Measurements from ENCODE around the gene AEBP2. TPM values are rescaled to one million over a fixed set of nuclear protein-coding genes. Genes with fewer than 3 reads are reported as not detected.

The AEBP2 gene
- polyA plus RNA-seq, 1 donor (not counting 4 experiments of a cell fraction or from before 2014, with no cell fraction given), result 19.6 TPM

DNA sequence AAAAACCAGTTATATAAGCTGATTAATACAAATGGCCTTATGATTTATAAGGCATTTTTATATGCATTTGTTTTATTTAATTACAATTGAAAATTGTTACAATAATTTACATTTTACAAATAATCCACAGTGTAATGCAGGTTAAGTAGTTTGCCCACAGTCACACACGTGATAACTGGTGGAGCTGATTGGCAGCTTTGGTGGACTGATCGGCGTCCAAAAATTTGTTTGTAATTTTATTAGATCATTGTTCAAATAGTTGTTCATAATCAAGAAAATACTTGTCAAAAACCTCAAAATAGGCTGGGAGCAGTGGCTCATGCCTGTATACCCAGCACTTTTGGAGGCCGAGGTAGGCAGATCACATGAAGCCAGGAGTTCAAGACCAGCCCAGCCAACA is 59.7 kb downstream of the AEBP2 start:
- Histone ChIP-seq H3K27me3 (ENCODE audit: control insufficient read depth, extremely low read depth, insufficient read depth, low read length) (no peaks in the 10 kb centered on the region), H3K4me3 (ENCODE audit: control insufficient read depth in 2 of 3, extremely low read depth in 1 of 3, insufficient read depth in 2 of 3, low read depth in 1 of 3, low read length in 3 of 3) (no peak overlapping the region), H3K79me2 (ENCODE audit: control insufficient read depth, insufficient read depth, low read length) (peaks cover 25% of the 10 kb centered on the region), H3K9me3 (ENCODE audit: control insufficient read depth, low read depth, low read length) (no peaks in the 10 kb centered on the region), H4K20me1 (ENCODE audit: control insufficient read depth, extremely low read depth, insufficient read depth, low read length) (no peaks in the 10 kb centered on the region), H2AFZ (ENCODE audit: control insufficient read depth, low read length) (no peak overlapping the region), H3K9me1 (ENCODE audit: control insufficient read depth, extremely low read depth, insufficient read depth, low read length) (no peaks in the 10 kb centered on the region), H3K4me1 (ENCODE audit: control insufficient read depth, extremely low read depth, insufficient read depth, low read length) (no peaks in the 10 kb centered on the region), H3K4me2 (ENCODE audit: control insufficient read depth, extremely low read depth, insufficient read depth, low read depth, low read length) (no peak overlapping the region), H3K27ac (ENCODE audit: control insufficient read depth, insufficient read depth, low read length) (no peak overlapping the region), H3K36me3 (ENCODE audit: control insufficient read depth in 2 of 2, extremely low read depth in 1 of 2, insufficient read depth in 2 of 2, low read length in 2 of 2) (peaks cover 7% of the 10 kb centered on the region in 2 experiments), H3K9ac (ENCODE audit: control insufficient read depth, extremely low read depth, insufficient read depth, low read length) (no peak overlapping the region)
- TF ChIP-seq, protein P1, sequence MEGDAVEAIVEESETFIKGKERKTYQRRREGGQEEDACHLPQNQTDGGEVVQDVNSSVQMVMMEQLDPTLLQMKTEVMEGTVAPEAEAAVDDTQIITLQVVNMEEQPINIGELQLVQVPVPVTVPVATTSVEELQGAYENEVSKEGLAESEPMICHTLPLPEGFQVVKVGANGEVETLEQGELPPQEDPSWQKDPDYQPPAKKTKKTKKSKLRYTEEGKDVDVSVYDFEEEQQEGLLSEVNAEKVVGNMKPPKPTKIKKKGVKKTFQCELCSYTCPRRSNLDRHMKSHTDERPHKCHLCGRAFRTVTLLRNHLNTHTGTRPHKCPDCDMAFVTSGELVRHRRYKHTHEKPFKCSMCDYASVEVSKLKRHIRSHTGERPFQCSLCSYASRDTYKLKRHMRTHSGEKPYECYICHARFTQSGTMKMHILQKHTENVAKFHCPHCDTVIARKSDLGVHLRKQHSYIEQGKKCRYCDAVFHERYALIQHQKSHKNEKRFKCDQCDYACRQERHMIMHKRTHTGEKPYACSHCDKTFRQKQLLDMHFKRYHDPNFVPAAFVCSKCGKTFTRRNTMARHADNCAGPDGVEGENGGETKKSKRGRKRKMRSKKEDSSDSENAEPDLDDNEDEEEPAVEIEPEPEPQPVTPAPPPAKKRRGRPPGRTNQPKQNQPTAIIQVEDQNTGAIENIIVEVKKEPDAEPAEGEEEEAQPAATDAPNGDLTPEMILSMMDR (optimal IDR thresholded peaks at IDR 0.05 in 1 of 3, IDR thresholded peaks at IDR 0.05 in 1 of 3, conservative IDR thresholded peaks at IDR 0.05 in 1 of 3; ENCODE audit: extremely low read depth in 1 of 3, insufficient read depth in 2 of 3, low read length in 3 of 3), result no peak
- no peak for TF ChIP-seq EZH2 (IDR thresholded peaks at IDR 0.05; ENCODE audit: low read length)
- DNase-seq (ENCODE audit: low read depth, low spot score) (no peak), FAIRE-seq (no peak)
- dilution Hi-C loops (cut with MboI; ENCODE audit: extremely low pct_ligation_motif_present, low sequenced_read_pairs), result no loop called here

DNA sequence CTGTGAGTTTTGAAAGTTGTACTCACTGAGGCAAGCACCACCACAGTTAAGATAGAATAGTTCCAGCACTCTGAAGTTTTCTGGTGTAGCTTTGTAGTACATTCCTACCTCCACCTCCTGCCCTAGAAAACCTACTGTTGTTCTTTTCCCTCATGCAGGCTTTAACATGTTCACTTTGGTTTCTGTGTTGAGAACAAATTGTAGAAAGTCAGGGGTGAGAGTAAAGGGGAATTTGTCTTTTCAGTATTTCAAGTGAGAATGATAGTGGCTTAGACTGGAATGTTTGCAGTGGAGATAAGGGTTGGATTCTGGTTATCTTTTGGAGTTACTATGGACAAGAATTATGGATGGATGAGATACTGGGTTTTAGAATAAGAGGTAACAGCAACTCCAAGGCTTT is 67.2 kb downstream of the AEBP2 start:
- Histone ChIP-seq H4K20me1 (ENCODE audit: control insufficient read depth, extremely low read depth, insufficient read depth, low read length) (peaks cover 2% of the 10 kb centered on the region), H2AFZ (ENCODE audit: control insufficient read depth, low read length) (no peak overlapping the region), H3K79me2 (ENCODE audit: control insufficient read depth, insufficient read depth, low read length) (peaks cover 34% of the 10 kb centered on the region), H3K4me3 (ENCODE audit: control insufficient read depth in 2 of 3, extremely low read depth in 1 of 3, insufficient read depth in 2 of 3, low read depth in 1 of 3, low read length in 3 of 3) (no peak overlapping the region), H3K27me3 (ENCODE audit: control insufficient read depth, extremely low read depth, insufficient read depth, low read length) (no peaks in the 10 kb centered on the region), H3K36me3 (ENCODE audit: control insufficient read depth in 2 of 2, extremely low read depth in 1 of 2, insufficient read depth in 2 of 2, low read length in 2 of 2) (peaks cover 4 to 8% of the 10 kb centered on the region in 2 experiments), H3K9me3 (ENCODE audit: control insufficient read depth, low read depth, low read length) (no peaks in the 10 kb centered on the region), H3K27ac (ENCODE audit: control insufficient read depth, insufficient read depth, low read length) (peak overlapping the region; percentile 27), H3K4me1 (ENCODE audit: control insufficient read depth, extremely low read depth, insufficient read depth, low read length) (peaks cover 21% of the 10 kb centered on the region), H3K9me1 (ENCODE audit: control insufficient read depth, extremely low read depth, insufficient read depth, low read length) (no peaks in the 10 kb centered on the region), H3K4me2 (ENCODE audit: control insufficient read depth, extremely low read depth, insufficient read depth, low read depth, low read length) (peak overlapping the region; percentile 4), H3K9ac (ENCODE audit: control insufficient read depth, extremely low read depth, insufficient read depth, low read length) (no peak overlapping the region)
- no peak for TF ChIP-seq EZH2 (IDR thresholded peaks at IDR 0.05; ENCODE audit: low read length)
- TF ChIP-seq, protein P1 (optimal IDR thresholded peaks at IDR 0.05 in 1 of 3, IDR thresholded peaks at IDR 0.05 in 1 of 3, conservative IDR thresholded peaks at IDR 0.05 in 1 of 3; ENCODE audit: extremely low read depth in 1 of 3, insufficient read depth in 2 of 3, low read length in 3 of 3), result no peak
- DNase-seq (ENCODE audit: low read depth, low spot score) (no peak), FAIRE-seq (peak; percentile 29)
- dilution Hi-C loops (cut with MboI; ENCODE audit: extremely low pct_ligation_motif_present, low sequenced_read_pairs), result no loop called here
